Urinary bladder (tissue), 4 donors: Measurements from ENCODE around the gene RIMKLA. TPM values are rescaled to one million over a fixed set of nuclear protein-coding genes. Genes with fewer than 3 reads are reported as not detected.
A peak's percentile ranks its signal among the peaks of the same experiment; 100 is the strongest.

Source experiments
- DNase-seq: peaks from one replicate; pipeline ENCODE4 v3.0.0-alpha.2; 2015; ENCODE audit errors: extremely low spot score
- H3K27ac ChIP-seq: one replicate; pipeline ENCODE4 v1.5.1; 2013; ENCODE audit warnings: low read depth, mild to moderate bottlenecking, moderate library complexity
- H3K36me3 ChIP-seq: one replicate; pipeline ENCODE4 v1.6.1; 2013; ENCODE audit warnings: mild to moderate bottlenecking, moderate library complexity; ENCODE audit not compliant: insufficient read depth
- H3K4me1 ChIP-seq: one replicate; pipeline ENCODE4 v1.6.1; 2013; ENCODE audit warnings: mild to moderate bottlenecking, moderate library complexity; ENCODE audit not compliant: insufficient read depth
- H3K4me3 ChIP-seq: one replicate; pipeline ENCODE4 v1.5.1; 2013; ENCODE audit warnings: low read depth, low read length
- WGBS: extraction: QIAGEN DNeasy Blood & Tissue Kit; methylation state at CpG from one replicate; pipeline ENCODE4 v1.1.7; 2013; 5-methylcytosine and 5-hydroxymethylcytosine counted together
- polyA plus RNA-seq: library from polyadenylated mRNA; stranded (reverse); fragments of 200-250 nt; gene quantifications from one replicate; pipeline ENCODE4 v1.2.3, GENCODE V29; 2013
- total RNA-seq: library from RNA; depleted of rRNA; stranded (reverse); fragments of >200 nt; gene quantifications from one replicate; pipeline ENCODE4 v1.2.3, GENCODE V29; 2014
- donor health status: healthy with polysubstance abuse.
- donor health status: healthy.

RIMKLA gene
- total and polyA plus RNA-seq, 2 donors: 0.58 to 0.69 TPM

DNA sequence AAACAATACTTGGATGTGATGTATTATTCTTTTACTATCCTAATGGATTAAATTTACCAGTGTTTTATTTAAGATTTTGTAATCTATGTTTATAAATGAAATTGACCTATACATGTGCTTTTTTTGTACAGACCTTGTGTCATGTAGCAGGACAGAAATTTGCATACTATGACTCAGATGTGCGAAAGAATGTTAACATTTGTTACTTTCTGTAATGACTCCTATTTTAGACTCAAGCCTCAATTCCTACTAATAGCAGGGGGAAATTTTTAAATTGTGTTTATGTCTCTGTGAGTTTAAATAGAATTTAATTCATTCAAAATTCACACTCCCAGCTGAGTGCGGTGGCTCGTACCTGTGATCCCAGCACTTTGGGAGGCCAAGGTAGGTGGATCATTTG is 21.8 kb upstream of the RIMKLA start:
- WGBS: 92% methylated on average over 3 of the region's 3 CpGs
- no peaks in the 10 kb centered on the region for H3K4me1 ChIP-seq
- DNase-seq: no peak
- H3K36me3 ChIP-seq: no peaks in the 10 kb centered on the region
- no peak overlapping the region for H3K4me3 ChIP-seq
- no peak overlapping the region for H3K27ac ChIP-seq

DNA sequence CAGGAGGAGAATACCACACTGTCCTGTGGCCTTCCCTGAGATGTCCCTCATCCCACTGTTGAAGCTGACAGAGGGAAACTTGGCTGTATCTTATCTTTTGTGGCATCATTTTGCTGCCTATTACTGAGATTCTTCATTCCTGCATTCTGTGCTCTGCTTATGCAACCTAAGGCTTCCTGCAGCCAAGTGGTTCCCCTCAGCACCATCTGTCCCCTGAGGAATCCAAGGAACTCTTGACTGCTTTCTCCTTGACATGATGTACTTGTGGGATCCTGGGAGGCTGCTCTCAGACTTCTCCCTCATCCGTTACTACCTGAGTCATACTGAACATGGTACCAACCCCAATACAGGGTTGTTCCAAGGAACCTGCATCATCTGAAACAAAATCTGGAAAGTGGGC is 21.1 kb upstream of the RIMKLA start:
- no peaks in the 10 kb centered on the region for H3K4me1 ChIP-seq
- WGBS: 77% methylated on average over 1 of the region's 1 CpG
- DNase-seq: no peak
- H3K36me3 ChIP-seq: no peaks in the 10 kb centered on the region
- H3K27ac ChIP-seq: no peak overlapping the region
- H3K4me3 ChIP-seq: no peak overlapping the region

DNA sequence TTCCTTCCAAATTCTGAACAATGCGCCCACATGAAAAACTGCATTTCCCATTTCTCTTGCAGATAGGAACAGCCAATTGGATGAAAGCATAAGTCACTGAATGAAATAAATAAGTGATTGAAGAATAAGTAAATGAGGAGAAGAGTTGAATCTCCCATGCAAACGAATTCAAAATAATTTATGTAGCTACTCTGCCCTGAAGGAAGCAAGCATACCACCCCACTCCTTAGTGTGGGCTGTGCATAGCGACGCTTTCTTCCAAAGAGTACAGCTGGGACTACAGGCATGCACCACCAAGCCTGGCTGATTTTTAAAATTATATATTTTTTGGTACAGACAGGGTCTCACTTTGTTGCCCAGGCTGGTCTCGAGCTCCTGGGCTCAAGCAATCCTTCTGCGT is 16.5 kb upstream of the RIMKLA start:
- no peak overlapping the region for H3K4me3 ChIP-seq
- 83% methylated on average over 6 of the region's 6 CpGs for WGBS
- H3K4me1 ChIP-seq: no peaks in the 10 kb centered on the region
- no peak overlapping the region for H3K27ac ChIP-seq
- no peaks in the 10 kb centered on the region for H3K36me3 ChIP-seq
- no peak for DNase-seq

DNA sequence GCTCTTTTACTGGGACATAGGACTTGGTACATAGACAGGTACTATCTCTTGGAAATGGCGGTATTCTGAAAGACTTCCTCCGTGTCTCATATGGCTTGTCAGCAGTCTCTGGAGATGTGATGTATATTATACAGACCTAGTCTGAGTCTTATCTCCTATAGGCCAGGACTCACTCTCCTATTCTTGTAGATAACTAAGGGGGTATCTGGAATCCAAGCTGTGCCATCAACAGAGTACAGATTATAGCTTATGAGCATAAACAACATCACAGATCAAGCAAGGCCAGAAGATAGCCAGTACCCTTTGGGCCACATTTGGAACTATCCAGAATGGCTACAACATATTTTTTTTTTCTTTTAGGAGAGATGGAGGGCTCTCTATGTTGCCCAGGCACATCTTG is 16.1 kb upstream of the RIMKLA start:
- DNase-seq: no peak
- WGBS: 73% methylated on average over 2 of the region's 2 CpGs
- Histone ChIP-seq H3K4me3 (no peak overlapping the region), H3K4me1 (no peaks in the 10 kb centered on the region), H3K27ac (no peak overlapping the region), H3K36me3 (no peaks in the 10 kb centered on the region)

DNA sequence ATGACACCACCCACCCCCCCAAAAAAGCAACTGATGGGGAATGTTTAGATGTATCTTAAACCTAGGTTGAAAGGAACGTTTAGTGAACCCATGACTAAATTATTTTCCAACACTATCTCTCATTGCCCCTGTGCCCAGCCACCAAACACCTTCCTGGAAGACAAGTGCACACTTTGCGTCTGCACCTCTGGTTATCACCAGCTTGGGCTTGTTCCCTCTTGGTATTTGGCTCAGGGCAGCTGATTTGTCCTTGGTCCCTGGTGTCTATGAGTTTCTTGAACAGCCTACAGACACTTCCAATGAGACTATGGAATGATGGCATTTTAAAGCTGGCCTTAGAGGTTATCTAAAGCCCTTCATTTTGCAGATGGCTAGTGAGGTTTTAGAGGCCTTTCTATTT is 15.5 kb upstream of the RIMKLA start:
- Histone ChIP-seq H3K36me3 (no peaks in the 10 kb centered on the region), H3K4me3 (no peak overlapping the region), H3K27ac (no peak overlapping the region), H3K4me1 (no peaks in the 10 kb centered on the region)
- 85% methylated on average over 2 of the region's 2 CpGs for WGBS
- no peak for DNase-seq

DNA sequence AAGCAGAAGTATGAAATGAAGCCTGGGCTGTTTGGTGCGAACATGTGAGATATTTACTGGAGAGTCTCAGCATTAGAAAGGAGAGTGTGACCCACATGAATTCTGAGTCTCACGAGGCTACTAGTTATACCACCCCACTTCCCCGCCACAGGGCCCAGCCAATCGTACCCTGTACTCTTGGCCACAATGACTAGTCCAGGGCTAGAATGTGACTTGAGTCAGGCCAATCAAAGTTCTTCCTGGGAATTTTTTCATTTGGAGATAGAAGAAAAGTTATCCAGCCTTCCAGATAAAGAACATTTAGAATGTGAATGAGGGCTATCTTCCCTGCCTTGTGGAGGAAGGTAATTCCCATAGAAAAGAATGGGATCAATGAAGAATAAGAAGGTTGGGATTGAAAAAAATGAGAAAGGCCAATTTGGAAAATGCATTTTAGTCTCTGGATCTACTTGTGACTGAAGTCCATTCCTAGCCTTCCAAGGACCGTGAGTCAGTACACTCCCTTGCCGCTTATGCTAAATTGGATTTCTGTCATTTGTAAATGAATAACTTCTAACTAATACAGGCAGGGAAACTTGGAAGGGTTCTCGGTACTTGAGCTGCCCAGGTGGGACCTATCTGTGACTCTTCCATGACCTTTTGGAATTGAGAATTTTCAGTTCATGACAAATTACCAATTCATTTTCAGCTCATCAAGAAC is 12.3 kb upstream of the RIMKLA start:
- H3K4me1 ChIP-seq: no peaks in the 10 kb centered on the region
- WGBS: 85% methylated on average over 7 of the region's 7 CpGs
- no peak overlapping the region for H3K4me3 ChIP-seq
- no peak for DNase-seq
- no peaks in the 10 kb centered on the region for H3K36me3 ChIP-seq
- no peak overlapping the region for H3K27ac ChIP-seq

DNA sequence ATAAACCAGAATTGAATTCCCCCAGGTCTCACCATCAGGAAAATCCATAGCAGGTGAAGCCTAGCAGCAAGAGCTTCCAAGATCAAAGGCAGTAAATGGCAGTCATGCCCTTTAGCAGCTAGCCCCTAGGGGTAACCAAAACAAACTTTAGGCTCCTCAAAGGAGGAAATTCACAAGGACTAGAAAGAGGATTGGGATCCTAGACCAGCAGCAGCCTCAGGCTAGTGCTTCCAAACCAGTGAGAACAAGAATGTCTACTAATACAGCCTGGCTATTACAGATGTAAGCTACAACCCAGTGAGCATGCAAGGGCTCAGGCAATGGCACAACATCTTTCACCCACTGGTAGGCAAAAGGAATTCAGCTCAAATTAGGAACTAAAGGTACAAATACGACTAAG is 11.1 kb upstream of the RIMKLA start:
- no peak for DNase-seq
- 76% methylated on average over 1 of the region's 1 CpG for WGBS
- no peaks in the 10 kb centered on the region for H3K4me1 ChIP-seq
- H3K4me3 ChIP-seq: no peak overlapping the region
- H3K27ac ChIP-seq: no peak overlapping the region
- H3K36me3 ChIP-seq: no peaks in the 10 kb centered on the region

DNA sequence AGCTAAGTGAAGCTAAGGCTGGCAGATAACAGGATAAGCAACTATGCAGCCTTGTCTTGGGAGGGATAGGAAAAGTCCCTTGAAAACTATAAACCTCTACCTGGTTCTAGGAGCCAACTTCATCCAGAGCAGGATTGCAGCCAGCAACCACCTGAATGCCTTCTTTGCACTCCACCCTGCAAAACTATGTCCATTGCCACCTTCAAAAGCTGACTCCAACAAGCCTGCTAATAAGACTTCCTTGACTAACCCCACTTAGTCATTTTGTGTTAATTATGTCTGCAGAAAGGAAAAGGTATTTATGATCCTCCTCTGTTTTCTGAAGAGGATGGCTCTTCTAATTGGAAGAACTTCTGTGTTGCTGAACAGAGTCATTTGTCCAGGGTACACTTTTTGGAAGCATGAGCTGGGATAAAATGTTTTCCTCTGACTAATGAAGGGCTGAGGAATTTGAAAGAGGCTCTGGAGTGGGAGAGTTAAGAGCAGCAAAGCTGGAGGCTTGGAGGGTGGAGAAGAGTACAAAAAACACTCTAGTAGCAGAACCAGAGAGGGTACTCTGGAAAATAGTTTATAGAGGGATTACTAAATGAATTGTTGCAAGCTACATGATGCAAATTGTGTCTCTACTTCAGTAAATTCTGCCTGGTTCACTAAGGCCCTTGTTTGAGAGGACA is 9.6 kb upstream of the RIMKLA start:
- Histone ChIP-seq H3K27ac (no peak overlapping the region), H3K4me1 (no peaks in the 10 kb centered on the region), H3K4me3 (no peak overlapping the region), H3K36me3 (no peaks in the 10 kb centered on the region)
- DNase-seq: no peak

DNA sequence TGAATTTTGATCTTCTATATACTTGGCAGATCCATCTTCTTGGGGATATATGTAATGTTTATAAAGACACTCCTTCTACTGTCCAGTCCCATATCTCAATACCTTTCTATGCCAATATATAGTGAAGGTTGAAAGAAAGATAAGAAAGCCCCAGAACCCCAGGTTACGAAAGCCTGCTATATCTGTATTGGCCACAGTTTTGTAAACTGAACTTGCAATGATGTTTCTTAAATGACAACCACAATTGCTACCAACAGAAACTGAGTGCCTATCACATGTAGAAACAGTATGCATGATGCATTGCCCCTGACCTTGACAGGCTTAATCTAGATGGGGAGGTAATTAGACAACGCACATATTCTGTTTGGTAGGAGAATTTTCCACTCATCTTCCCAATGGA is 7.8 kb upstream of the RIMKLA start:
- H3K27ac ChIP-seq: no peak overlapping the region
- no peak for DNase-seq
- H3K36me3 ChIP-seq: no peaks in the 10 kb centered on the region
- 87% methylated on average over 2 of the region's 2 CpGs for WGBS
- H3K4me3 ChIP-seq: no peak overlapping the region
- H3K4me1 ChIP-seq: no peaks in the 10 kb centered on the region

DNA sequence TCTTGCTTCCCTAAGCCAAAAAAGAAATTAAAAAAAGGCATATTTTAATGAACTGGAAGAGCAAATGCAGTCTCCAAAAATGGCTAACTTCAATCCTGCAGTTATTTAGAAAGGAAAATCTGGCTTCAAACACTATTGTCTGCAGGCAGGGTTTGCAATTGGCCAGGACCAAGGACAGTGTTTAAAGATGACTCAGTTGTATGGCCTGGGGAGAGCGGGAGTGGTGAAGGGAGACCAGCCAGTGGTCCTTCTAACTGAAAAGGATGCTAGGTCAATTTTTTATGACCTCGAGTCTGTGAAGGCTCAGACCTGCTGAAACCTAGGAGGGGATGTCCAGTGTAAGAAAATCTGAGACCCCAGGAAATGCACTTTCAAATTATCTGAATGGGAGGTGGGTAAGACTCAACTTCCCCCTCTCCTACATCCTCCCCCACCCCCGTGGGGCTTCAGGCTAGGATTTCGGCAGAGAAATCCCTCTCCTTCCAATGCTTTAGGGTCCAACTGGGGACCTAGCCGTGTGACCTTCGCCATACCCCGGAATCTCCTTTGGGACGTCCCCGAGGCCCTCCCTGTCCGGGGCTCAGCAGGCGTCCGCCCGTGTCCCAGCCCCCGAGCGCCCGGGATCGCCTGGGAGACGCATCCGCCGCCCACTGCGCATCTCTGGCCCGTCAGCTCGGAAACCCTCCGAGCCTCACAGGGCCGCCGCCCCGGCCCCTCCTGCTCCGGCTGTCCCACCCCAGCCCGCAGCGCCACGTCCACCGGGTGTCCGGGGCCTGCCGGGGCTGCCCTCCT is 602 bp upstream of the RIMKLA start:
- Histone ChIP-seq H3K4me3 (peak overlapping the region; percentile 63), H3K36me3 (no peaks in the 10 kb centered on the region), H3K27ac (no peak overlapping the region), H3K4me1 (no peaks in the 10 kb centered on the region)
- DNase-seq: no peak
- WGBS: under 1% methylated on average over 34 of the region's 34 CpGs

DNA sequence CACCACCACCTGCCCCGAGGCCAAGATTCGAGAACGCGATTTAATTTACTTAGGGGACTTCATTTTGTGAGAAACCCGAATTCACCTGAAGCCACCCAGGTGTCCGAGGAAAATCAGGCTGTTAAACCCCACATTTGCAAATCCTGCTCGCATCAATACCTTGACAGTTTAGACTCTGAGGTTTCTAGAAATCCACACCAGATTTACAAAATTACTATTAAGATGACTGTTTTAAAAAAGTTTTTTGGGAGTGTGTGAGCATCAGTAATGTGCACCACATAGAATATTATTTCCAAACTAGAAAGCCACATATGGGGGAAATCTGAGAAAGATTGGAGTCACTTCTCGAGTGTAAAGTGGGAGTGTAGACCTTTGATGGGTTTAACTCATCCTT is 685 bp downstream of the RIMKLA start:
- H3K4me1 ChIP-seq: no peaks in the 10 kb centered on the region
- no peak for DNase-seq
- WGBS: 10% methylated on average over 8 of the region's 8 CpGs
- H3K36me3 ChIP-seq: no peaks in the 10 kb centered on the region
- H3K4me3 ChIP-seq: no peak overlapping the region
- H3K27ac ChIP-seq: no peak overlapping the region

DNA sequence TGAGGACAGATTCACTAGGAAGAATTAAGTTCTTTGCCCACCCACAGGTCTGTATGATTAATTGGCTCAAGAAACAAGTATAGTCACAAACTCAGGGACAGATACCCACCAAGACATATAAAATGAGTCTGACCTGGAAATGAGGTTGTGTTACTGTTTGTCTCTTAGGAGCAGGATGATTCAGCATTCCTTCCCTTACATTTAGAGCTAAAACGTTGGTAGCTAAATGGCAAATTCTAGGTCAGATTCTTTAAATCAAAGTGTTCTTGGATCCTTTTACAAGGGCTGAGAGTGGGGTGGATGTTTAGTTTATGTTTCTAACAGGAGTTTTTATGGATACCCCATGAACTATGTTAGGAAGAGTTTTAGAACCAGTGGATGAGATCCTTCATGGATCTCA is 4.7 kb downstream of the RIMKLA start:
- Histone ChIP-seq H3K27ac (no peak overlapping the region), H3K4me3 (no peak overlapping the region), H3K4me1 (no peaks in the 10 kb centered on the region), H3K36me3 (no peaks in the 10 kb centered on the region)
- no peak for DNase-seq
- WGBS: 5% methylated on average over 1 of the region's 1 CpG

DNA sequence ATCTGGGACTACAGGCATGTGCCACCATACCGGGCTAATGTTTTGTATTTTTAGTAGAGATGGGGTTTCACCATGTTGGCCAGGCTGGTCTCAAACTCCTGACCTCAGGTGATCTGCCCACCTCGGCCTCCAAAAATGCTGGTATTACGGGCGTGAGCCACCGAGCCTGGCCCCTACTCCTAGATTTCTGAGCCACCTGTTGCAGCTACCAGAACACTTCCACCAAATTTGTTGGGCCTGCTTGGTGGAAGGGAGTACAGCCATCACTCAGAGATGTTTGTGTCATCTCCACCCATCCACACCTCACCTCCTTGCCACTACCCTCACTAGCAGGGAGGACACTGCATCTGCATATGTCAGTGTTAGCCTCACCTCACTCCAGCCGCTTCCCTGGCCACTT is 5.5 kb downstream of the RIMKLA start:
- DNase-seq: no peak
- no peak overlapping the region for H3K27ac ChIP-seq
- WGBS: 94% methylated on average over 6 of the region's 6 CpGs

DNA sequence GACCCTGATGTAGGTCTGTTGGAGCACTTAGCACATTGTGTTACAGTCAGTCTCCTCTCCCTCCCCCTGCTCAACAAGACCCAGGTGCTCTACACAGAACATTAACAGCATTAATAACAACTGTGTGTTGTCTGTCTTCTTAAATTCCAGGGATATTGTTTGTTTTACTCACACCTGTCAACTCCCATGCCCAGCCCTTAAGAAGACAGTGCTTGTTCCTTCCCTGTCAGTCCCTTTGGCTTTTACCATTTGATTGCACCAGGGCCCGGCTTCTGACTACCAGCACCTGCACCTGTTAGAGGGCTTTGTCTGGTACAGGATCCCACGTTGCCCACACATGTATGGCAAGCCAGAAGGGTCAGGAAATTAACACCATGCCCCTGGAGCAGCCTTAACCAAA is 11.7 kb downstream of the RIMKLA start:
- no peak for DNase-seq
- WGBS: 72% methylated on average over 2 of the region's 2 CpGs
- no peaks in the 10 kb centered on the region for H3K4me1 ChIP-seq
- no peaks in the 10 kb centered on the region for H3K36me3 ChIP-seq
- H3K4me3 ChIP-seq: no peak overlapping the region
- H3K27ac ChIP-seq: no peak overlapping the region

More for the DNA sequence above, 5.5 kb downstream of the RIMKLA start:
- no peaks in the 10 kb centered on the region for H3K4me1 ChIP-seq
- no peaks in the 10 kb centered on the region for H3K36me3 ChIP-seq
- no peak overlapping the region for H3K4me3 ChIP-seq
